PC-9 (cell line): ENCODE data around the gene CEBPB.

Experiments
- EZH2 ChIP-seq: fragments of 200-600 bp; sonication (generic); IDR thresholded peaks from 2 replicates; pipeline ENCODE4 v1.8.0; 2017; ENCODE audit warnings: antibody characterized with exemption, low read depth
- TF ChIP-seq, protein P1 (sequence below): fragments of 200-600 bp; sonication (generic); conservative IDR thresholded peaks from 2 replicates; pipeline ENCODE4 v1.6.1; 2017; ENCODE audit warnings: mixed run types, antibody characterized with exemption, mild to moderate bottlenecking, moderate library complexity

DNA sequence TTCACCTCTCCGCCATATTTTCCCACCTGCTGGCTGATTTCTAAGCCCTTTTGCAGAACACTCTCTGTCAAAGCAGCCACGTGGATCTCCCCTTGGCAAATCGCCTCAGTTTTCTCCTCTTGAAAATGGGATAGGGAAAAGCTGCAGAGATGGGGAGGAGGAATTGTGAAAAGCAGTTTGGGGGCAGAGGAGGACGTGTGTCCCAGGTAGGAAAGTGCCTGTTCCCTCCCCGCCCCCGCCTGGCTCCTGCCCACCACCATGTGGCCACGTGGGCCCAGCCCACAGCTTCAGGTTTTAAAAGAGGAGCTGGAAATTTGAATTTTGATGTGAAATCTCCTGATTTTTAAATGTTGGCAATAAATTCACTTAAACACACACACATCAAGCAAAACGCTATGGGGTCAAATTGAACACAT, 3.6 kb upstream of the CEBPB start:
- TF ChIP-seq, protein P1, sequence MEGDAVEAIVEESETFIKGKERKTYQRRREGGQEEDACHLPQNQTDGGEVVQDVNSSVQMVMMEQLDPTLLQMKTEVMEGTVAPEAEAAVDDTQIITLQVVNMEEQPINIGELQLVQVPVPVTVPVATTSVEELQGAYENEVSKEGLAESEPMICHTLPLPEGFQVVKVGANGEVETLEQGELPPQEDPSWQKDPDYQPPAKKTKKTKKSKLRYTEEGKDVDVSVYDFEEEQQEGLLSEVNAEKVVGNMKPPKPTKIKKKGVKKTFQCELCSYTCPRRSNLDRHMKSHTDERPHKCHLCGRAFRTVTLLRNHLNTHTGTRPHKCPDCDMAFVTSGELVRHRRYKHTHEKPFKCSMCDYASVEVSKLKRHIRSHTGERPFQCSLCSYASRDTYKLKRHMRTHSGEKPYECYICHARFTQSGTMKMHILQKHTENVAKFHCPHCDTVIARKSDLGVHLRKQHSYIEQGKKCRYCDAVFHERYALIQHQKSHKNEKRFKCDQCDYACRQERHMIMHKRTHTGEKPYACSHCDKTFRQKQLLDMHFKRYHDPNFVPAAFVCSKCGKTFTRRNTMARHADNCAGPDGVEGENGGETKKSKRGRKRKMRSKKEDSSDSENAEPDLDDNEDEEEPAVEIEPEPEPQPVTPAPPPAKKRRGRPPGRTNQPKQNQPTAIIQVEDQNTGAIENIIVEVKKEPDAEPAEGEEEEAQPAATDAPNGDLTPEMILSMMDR, result no peak
- no peak for TF ChIP-seq EZH2
